A549 (cell line): Measurements from ENCODE around the gene RNF26.

Source experiments
- CTCF ChIP-seq: fragments of >200 bp; sonication (Bioruptor Twin); formaldehyde crosslinking; IDR thresholded peaks from 3 replicates; pipeline ENCODE4 v1.5.1; 2016
- HOXB5 ChIP-seq: fragments of 250-450 bp; sonication (Bioruptor Pico); IDR thresholded peaks from 2 replicates; pipeline ENCODE4 v1.5.0; 2020; ENCODE audit warnings: mild to moderate bottlenecking, moderate library complexity
- REST ChIP-seq: fragments of 200-600 bp; sonication (generic); IDR thresholded peaks from 2 replicates; pipeline ENCODE4 v1.6.1; 2016; ENCODE audit warnings: antibody characterized with exemption, mild to moderate bottlenecking, moderate library complexity

DNA sequence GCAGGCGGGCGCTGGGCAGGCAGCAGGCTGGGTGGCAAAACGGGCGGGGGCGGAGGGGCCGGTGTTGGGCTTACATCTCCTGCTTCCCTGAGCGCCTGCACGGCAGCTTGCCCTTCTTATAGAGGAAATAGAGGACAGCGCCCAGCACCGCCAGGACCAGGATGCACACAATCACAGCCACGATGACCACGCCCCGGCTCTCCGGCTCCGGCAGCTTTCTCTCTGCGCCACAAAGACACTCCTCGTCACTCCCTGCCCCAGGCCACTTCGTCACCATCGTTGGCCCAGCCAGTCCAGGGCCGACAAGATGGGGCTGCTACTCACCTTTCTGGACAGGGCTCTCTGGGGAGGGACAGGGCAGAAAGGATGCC lies 23.7 kb upstream of the RNF26 start:
- TF ChIP-seq CTCF (no peak), REST (no peak), HOXB5 (no peak)
